HepG2 (cell line): ENCODE data around the gene SAPCD1. TPM values are rescaled to one million over a fixed set of nuclear protein-coding genes. Genes with fewer than 3 reads are reported as not detected.

Experiments
- ATF6 ChIP-seq: sonication (generic); formaldehyde crosslinking; conservative IDR thresholded peaks from 2 replicates; pipeline ENCODE4 v1.4.0; 2020; ENCODE audit warnings: missing genetic modification reagents
- ATF7 ChIP-seq, 2 experiments: fragments of 450-650 bp in 1 of 2; sonication (generic) in 1 of 2; formaldehyde crosslinking in 1 of 2; IDR thresholded peaks; 2 replicates each; pipeline versions ENCODE4 v1.4.0 to v1.6.1; 2016 to 2020; ENCODE audit warnings: antibody characterized with exemption in 1 of 2, mild to moderate bottlenecking in 1 of 2, missing genetic modification reagents in 1 of 2
- CBX5 ChIP-seq: sonication (generic); formaldehyde crosslinking; IDR thresholded peaks from 2 replicates; pipeline ENCODE4 v1.4.0; 2020; ENCODE audit warnings: missing genetic modification reagents, borderline replicate concordance
- EP300 ChIP-seq, 3 experiments: sonication (generic) in 1 of 3; formaldehyde crosslinking in 1 of 3; IDR thresholded peaks; 2 replicates each; pipeline versions ENCODE4 v1.5.1 to v1.6.1; 2011 to 2020; ENCODE audit warnings: low read depth in 2 of 3, low read length in 2 of 3, borderline replicate concordance in 1 of 3, improper control_type of control experiment in 1 of 3, mild to moderate bottlenecking in 1 of 3, missing genetic modification reagents in 1 of 3, moderate library complexity in 1 of 3
- ESRRA ChIP-seq: sonication (generic); formaldehyde crosslinking; IDR thresholded peaks from 2 replicates; pipeline ENCODE4 v1.5.1; 2020; ENCODE audit warnings: mild to moderate bottlenecking, low read depth, missing genetic modification reagents
- FOXP4 ChIP-seq: sonication (generic); formaldehyde crosslinking; IDR thresholded peaks from 2 replicates; pipeline ENCODE4 v1.4.0; 2020; ENCODE audit warnings: missing genetic modification reagents
- GABPA ChIP-seq, 2 experiments: IDR thresholded peaks; 2 replicates each; pipeline ENCODE4 v1.6.1; 2011 to 2016; ENCODE audit warnings: low read depth in 2 of 2, low read length in 1 of 2, missing biosample characterization in 1 of 2, missing genetic modification characterization in 1 of 2
- HIC2 ChIP-seq: sonication (generic); formaldehyde crosslinking; IDR thresholded peaks from 2 replicates; pipeline ENCODE4 v1.9.0; 2022; ENCODE audit warnings: low read depth, missing genetic modification reagents
- KDM5B ChIP-seq: sonication (generic); formaldehyde crosslinking; IDR thresholded peaks from 2 replicates; pipeline ENCODE4 v1.4.0; 2020; ENCODE audit warnings: missing genetic modification reagents, mild to moderate bottlenecking, borderline replicate concordance
- MTF1 ChIP-seq: sonication (generic); formaldehyde crosslinking; IDR thresholded peaks from 2 replicates; pipeline ENCODE4 v1.5.0; 2020; ENCODE audit warnings: missing genetic modification reagents
- MXI1 ChIP-seq: IDR thresholded peaks from 3 replicates; pipeline ENCODE4 v1.6.1; 2012; ENCODE audit warnings: low read depth, low read length, inconsistent platforms, borderline replicate concordance
- NFIB ChIP-seq: sonication (generic); formaldehyde crosslinking; IDR thresholded peaks from 2 replicates; pipeline ENCODE4 v1.9.0; 2021; ENCODE audit warnings: missing genetic modification reagents, mild to moderate bottlenecking, borderline replicate concordance
- SP2 ChIP-seq: sonication (generic); formaldehyde crosslinking; IDR thresholded peaks from 2 replicates; pipeline ENCODE4 v1.5.1; 2020; ENCODE audit warnings: mild to moderate bottlenecking, missing genetic modification reagents
- TFDP2 ChIP-seq: sonication (generic); formaldehyde crosslinking; IDR thresholded peaks from 2 replicates; pipeline ENCODE4 v1.4.0; 2020; ENCODE audit warnings: missing genetic modification reagents
- ZBTB42 ChIP-seq: sonication (generic); formaldehyde crosslinking; IDR thresholded peaks from 2 replicates; pipeline ENCODE4 v1.5.0; 2020; ENCODE audit warnings: mild to moderate bottlenecking, missing genetic modification reagents
- ZIK1 ChIP-seq: sonication (generic); formaldehyde crosslinking; IDR thresholded peaks from 2 replicates; pipeline ENCODE4 v1.5.0; 2020; ENCODE audit warnings: mild to moderate bottlenecking, low read depth, missing genetic modification reagents, borderline replicate concordance
- ZNF317 ChIP-seq: sonication (generic); formaldehyde crosslinking; IDR thresholded peaks from 2 replicates; pipeline ENCODE4 v1.5.0; 2020; ENCODE audit warnings: mild to moderate bottlenecking, missing genetic modification reagents
- ZNF460 ChIP-seq: sonication (generic); formaldehyde crosslinking; IDR thresholded peaks from 2 replicates; pipeline ENCODE4 v1.5.1; 2020; ENCODE audit warnings: missing genetic modification reagents, mild to moderate bottlenecking, borderline replicate concordance
- ZNF549 ChIP-seq: sonication (generic); formaldehyde crosslinking; IDR thresholded peaks from 2 replicates; pipeline ENCODE4 v1.5.0; 2020; ENCODE audit warnings: missing genetic modification reagents
- ZNF746 ChIP-seq: sonication (generic); formaldehyde crosslinking; IDR thresholded peaks from 2 replicates; pipeline ENCODE4 v1.8.0; 2022; ENCODE audit warnings: mild to moderate bottlenecking, missing genetic modification reagents
- ZZZ3 ChIP-seq: sonication (generic); formaldehyde crosslinking; IDR thresholded peaks from 2 replicates; pipeline ENCODE4 v1.4.0; 2020; ENCODE audit warnings: missing genetic modification reagents, mild to moderate bottlenecking, borderline replicate concordance
- polyA plus RNA-seq, 8 experiments: library from polyadenylated mRNA; depleted of rRNA in 3 of 8; stranded (reverse) in 7 of 8; unstranded in 1 of 8; fragments of >200 nt; fragmentation: Illumina TruSeq in 4 of 8; extraction: Trizol in 4 of 8; gene quantifications; 2 replicates each; pipeline versions ENCODE4 v1.2.1 to v1.2.3, GENCODE V29; 2011 to 2016; ENCODE audit warnings: low read depth in 4 of 8, missing spikeins in 1 of 8, mixed read lengths in 1 of 8; ENCODE audit not compliant: insufficient read depth in 1 of 8
- total RNA-seq, 5 experiments: library from RNA; depleted of rRNA; stranded (reverse); fragments of >200 nt; fragmentation: Illumina TruSeq; extraction: Trizol; gene quantifications; 2 replicates each; pipeline ENCODE4 v1.2.3, GENCODE V29; 2016; ENCODE audit warnings: low read depth in 1 of 5

The SAPCD1 gene
- total and polyA plus RNA-seq, 2 of the 13 experiments (the other 11 are each of a cell fraction or from before 2014, with no cell fraction given): 2.5 to 3.9 TPM

GRCh38 chr6:31739639-31740396 is 22.6 kb upstream of the SAPCD1 start, which contains the start of gene MSH5 (continued):
- TF ChIP-seq ZZZ3 (CRISPR knock-in tag) (peak; percentile 95), ATF7 (IDR thresholded peaks at IDR 0.05) (no peak), ATF7 (CRISPR knock-in tag; IDR thresholded peaks at IDR 0.05) (peak; percentile 85; the same call in 1 of the 2 replicates), KDM5B (CRISPR knock-in tag) (peak; percentile 100), MTF1 (peak; percentile 31; the same call in 1 of the 2 replicates), ZNF317 (CRISPR knock-in tag) (peak; percentile 90), ZBTB42 (CRISPR knock-in tag) (peak; percentile 97), TFDP2 (CRISPR knock-in tag) (peak; percentile 100), GABPA (IDR thresholded peaks at IDR 0.05; ENCODE audit: low read depth, low read length) (no peak), GABPA (CRISPR knock-in tag; IDR thresholded peaks at IDR 0.05; ENCODE audit: low read depth) (peak; percentile 60), SP2 (CRISPR knock-in tag) (peak; percentile 96), ESRRA (CRISPR knock-in tag) (peak; percentile 79), NFIB (CRISPR knock-in tag) (peak; percentile 99), ZIK1 (CRISPR knock-in tag) (peak; percentile 99), MXI1 (peak; percentile 94), ATF6 (peak; percentile 87), ZNF460 (CRISPR knock-in tag) (peak; percentile 53; the same call in 1 of the 2 replicates), ZNF746 (CRISPR knock-in tag) (peak; percentile 75), HIC2 (CRISPR knock-in tag) (peak; percentile 58), CBX5 (CRISPR knock-in tag) (no peak; the same call in 1 of the 2 replicates), ZNF549 (CRISPR knock-in tag) (no peak), FOXP4 (CRISPR knock-in tag) (peak; percentile 82), EP300 (IDR thresholded peaks at IDR 0.05; ENCODE audit: low read depth in 2 of 2, low read length in 2 of 2) (no peak; a peak in 1 of 4 replicates), EP300 (CRISPR knock-in tag; IDR thresholded peaks at IDR 0.05; ENCODE audit: borderline replicate concordance) (peak; percentile 71)
